SK-N-SH (cell line): Measurements from ENCODE around the gene SCFD1. TPM values are rescaled to one million over a fixed set of nuclear protein-coding genes. Genes with fewer than 3 reads are reported as not detected.

ENCODE experiments used
- CTCF ChIA-PET: fragments of 300-600, 350-600 bp; formaldehyde crosslinking; extraction: SDS; loops from one replicate; lab custom pipeline; 2021; lab: Yijun Ruan, JAX
- POLR2A ChIA-PET: fragments of 350-600 bp; sonication (Branson Sonifier 250); formaldehyde crosslinking; extraction: SDS; loops from one replicate; lab custom pipeline; 2020; ENCODE audit warnings: antibody characterized with exemption, inconsistent platforms; lab: Yijun Ruan, JAX
- DNase-seq: peaks from one replicate; pipeline ENCODE4 v3.0.0; 2012
- H2AFZ ChIP-seq: fragments of 200-600 bp; sonication (generic); 2 replicates; pipeline ENCODE4 v1.8.1; 2016; ENCODE audit warnings: antibody characterized with exemption, mild to moderate bottlenecking, low read depth
- H3F3A ChIP-seq: fragments of 200-600 bp; sonication (generic); replicated peaks from 2 replicates; pipeline ENCODE3; 2016; ENCODE audit warnings: antibody characterized with exemption, mild to moderate bottlenecking; ENCODE audit not compliant: insufficient read depth
- H3K27ac ChIP-seq, 2 experiments: fragments of 200-500 bp in 1 of 2; fragments of 200-600 bp in 1 of 2; sonication (Bioruptor generic) in 1 of 2; sonication (generic), shearing (Covaris generic) in 1 of 2; 2 replicates each; pipeline versions ENCODE4 v1.5.1 to v1.6.1; 2014 to 2016; ENCODE audit warnings: low read depth in 2 of 2, inconsistent platforms in 1 of 2, low read length in 1 of 2, mild to moderate bottlenecking in 1 of 2, mixed read lengths in 1 of 2
- H3K27me3 ChIP-seq: fragments of 200-600 bp; sonication (generic), shearing (Covaris generic); 2 replicates; pipeline ENCODE4 v1.6.1; 2016; ENCODE audit warnings: mixed run types; ENCODE audit not compliant: insufficient read depth
- H3K36me3 ChIP-seq, 2 experiments: fragments of 200-500 bp in 1 of 2; fragments of 200-600 bp in 1 of 2; sonication (Bioruptor generic) in 1 of 2; sonication (generic) in 1 of 2; replicated peaks in 1 of 2; 2 replicates each; pipeline versions ENCODE3 to v1.5.1; 2014 to 2016; ENCODE audit warnings: low read length in 1 of 2, mild to moderate bottlenecking in 1 of 2; ENCODE audit not compliant: insufficient read depth in 2 of 2, control insufficient read depth in 1 of 2
- H3K4me1 ChIP-seq, 2 experiments: fragments of 200-500 bp in 1 of 2; fragments of 200-600 bp in 1 of 2; sonication (Bioruptor generic) in 1 of 2; sonication (generic), shearing (Covaris generic) in 1 of 2; 2 replicates each; pipeline versions ENCODE4 v1.5.1 to v1.6.1; 2014 to 2016; ENCODE audit warnings: low read depth in 1 of 2, low read length in 1 of 2, mixed run types in 1 of 2; ENCODE audit not compliant: insufficient read depth in 2 of 2, control insufficient read depth in 1 of 2
- H3K4me2 ChIP-seq: fragments of 200-600 bp; sonication (generic), shearing (Covaris generic); 2 replicates; pipeline ENCODE4 v1.6.1; 2017; ENCODE audit warnings: mixed run types
- H3K4me3 ChIP-seq, 2 experiments: fragments of 200-500 bp in 1 of 2; fragments of 200-600 bp in 1 of 2; sonication (Bioruptor generic) in 1 of 2; sonication (generic), shearing (Covaris generic) in 1 of 2; 2 replicates each; pipeline versions ENCODE4 v1.5.1 to v1.8.1; 2014 to 2016; ENCODE audit warnings: low read depth in 2 of 2, inconsistent platforms in 1 of 2, low read length in 1 of 2, mild to moderate bottlenecking in 1 of 2, mixed read lengths in 1 of 2, moderate library complexity in 1 of 2
- H3K79me2 ChIP-seq: fragments of 200-600 bp; sonication (generic); 2 replicates; pipeline ENCODE4 v1.8.1; 2017; ENCODE audit warnings: mild to moderate bottlenecking; ENCODE audit not compliant: insufficient read depth
- H3K9ac ChIP-seq: fragments of 200-600 bp; sonication (generic); 2 replicates; pipeline ENCODE4 v1.6.1; 2017; ENCODE audit warnings: mixed run types
- H3K9me2 ChIP-seq: fragments of 200-600 bp; sonication (generic); 2 replicates; pipeline ENCODE4 v1.6.1; 2017; ENCODE audit warnings: mixed run types
- H3K9me3 ChIP-seq: fragments of 200-600 bp; sonication (generic); 2 replicates; pipeline ENCODE4 v1.6.1; 2017; ENCODE audit warnings: mixed run types, mild to moderate bottlenecking, moderate library complexity
- H4K20me1 ChIP-seq: fragments of 200-600 bp; sonication (generic); 2 replicates; pipeline ENCODE4 v1.6.1; 2017; ENCODE audit warnings: mild to moderate bottlenecking, mixed run types; ENCODE audit not compliant: insufficient read depth
- ELF1 ChIP-seq: IDR thresholded peaks from 2 replicates; pipeline ENCODE4 v1.4.0; 2012
- EP300 ChIP-seq, 2 experiments: IDR thresholded peaks; 2 replicates each; pipeline versions ENCODE4 v1.4.0 to v1.6.1; 2012; ENCODE audit warnings: borderline replicate concordance in 1 of 2, low read depth in 1 of 2, low read length in 1 of 2
- FOSL2 ChIP-seq: IDR thresholded peaks from 2 replicates; pipeline ENCODE4 v1.4.0; 2012; ENCODE audit warnings: low read depth, mild to moderate bottlenecking, moderate library complexity, borderline replicate concordance
- FOXJ3 ChIP-seq: sonication (generic); formaldehyde crosslinking; IDR thresholded peaks from 2 replicates; pipeline ENCODE4 v1.5.1; 2020; ENCODE audit warnings: mild to moderate bottlenecking, missing genetic modification reagents
- GATA2 ChIP-seq: sonication (generic); formaldehyde crosslinking; IDR thresholded peaks from 2 replicates; pipeline ENCODE4 v1.5.0; 2020; ENCODE audit warnings: mild to moderate bottlenecking, missing genetic modification reagents
- JUND ChIP-seq: IDR thresholded peaks from 2 replicates; pipeline ENCODE4 v1.4.0; 2012
- NRF1 ChIP-seq: IDR thresholded peaks from 2 replicates; pipeline ENCODE4 v1.6.1; 2012; ENCODE audit warnings: low read depth, mild to moderate bottlenecking, low read length
- POLR2AphosphoS5 ChIP-seq: IDR thresholded peaks from 2 replicates; pipeline ENCODE4 v1.6.1; 2012; ENCODE audit warnings: low read depth, low read length
- RAD21 ChIP-seq: IDR thresholded peaks from 2 replicates; pipeline ENCODE4 v1.6.1; 2012; ENCODE audit warnings: mild to moderate bottlenecking, low read length
- RCOR1 ChIP-seq: fragments of 150-350 bp; IDR thresholded peaks from 2 replicates; pipeline ENCODE4 v1.6.1; 2017; ENCODE audit warnings: antibody characterized with exemption, low read length
- SMC3 ChIP-seq: IDR thresholded peaks from 2 replicates; pipeline ENCODE4 v1.6.1; 2012; ENCODE audit warnings: low read depth, low read length, improper control_type of control experiment
- TEAD4 ChIP-seq: IDR thresholded peaks from 2 replicates; pipeline ENCODE4 v1.4.0; 2012; ENCODE audit warnings: mild to moderate bottlenecking, borderline replicate concordance; ENCODE audit not compliant: insufficient read depth
- YY1 ChIP-seq: IDR thresholded peaks from 2 replicates; pipeline ENCODE4 v1.4.0; 2012; ENCODE audit warnings: low read depth, mild to moderate bottlenecking
- WGBS: methylation state at CpG from one replicate; pipeline ENCODE4 v1.1.6; 2017; ENCODE audit warnings: low lambda C conversion rate; 5-methylcytosine and 5-hydroxymethylcytosine counted together
- polyA plus RNA-seq, 3 experiments: library from polyadenylated mRNA; depleted of rRNA; stranded (reverse); fragments of >200 nt; gene quantifications; 2 replicates each; pipeline ENCODE4 v1.2.3, GENCODE V29; 2012
- TF ChIP-seq, protein P1 (sequence below): IDR thresholded peaks from 2 replicates; pipeline ENCODE4 v1.4.0; 2012; ENCODE audit warnings: low read depth
- TF ChIP-seq, protein P2 (sequence below): fragments of 200-600 bp; sonication (generic); IDR thresholded peaks from 2 replicates; pipeline ENCODE4 v1.6.1; 2017; ENCODE audit warnings: antibody characterized with exemption, mild to moderate bottlenecking, moderate library complexity
- TF ChIP-seq, protein P3 (sequence below): IDR thresholded peaks from 2 replicates; pipeline ENCODE4 v1.4.0; 2012; ENCODE audit warnings: low read depth, borderline replicate concordance
- TF ChIP-seq, protein P4 (sequence below): IDR thresholded peaks from 2 replicates; pipeline ENCODE4 v1.4.0; 2012; ENCODE audit warnings: low read depth, borderline replicate concordance
- TF ChIP-seq, protein P5 (sequence below): IDR thresholded peaks from 2 replicates; pipeline ENCODE4; 2012

SCFD1 gene
- polyA plus RNA-seq, 1 of the 3 experiments (the other 2 are of a cell fraction), result 31.4 TPM

DNA sequence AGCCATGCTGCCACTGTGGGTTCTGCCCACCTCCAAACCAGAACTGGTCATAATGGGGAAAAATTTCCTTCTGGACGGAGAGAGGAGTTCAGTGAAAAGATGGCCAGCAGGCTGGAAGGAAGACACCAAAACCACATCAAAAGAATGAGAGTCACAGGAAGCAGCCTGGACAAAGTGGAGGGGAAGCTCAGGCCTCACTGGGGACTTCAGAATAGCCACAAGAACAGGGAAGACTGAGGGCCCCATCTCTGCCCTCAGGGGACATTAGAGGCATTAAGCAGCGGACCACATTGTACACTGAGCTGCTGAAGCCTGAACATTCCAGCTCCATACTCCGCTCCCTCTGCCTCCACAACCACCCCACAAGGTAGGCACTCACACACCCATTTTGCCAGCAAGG is 132.7 kb downstream of the SCFD1 start:
- WGBS, result 56% methylated on average over 3 of the region's 3 CpGs
- ChIA-PET POLR2A (no interaction called here), CTCF (interaction anchor here (1.0 kb wide), 1 partner anchor 98 kb away, joined by 3 read pairs; no protein-coding TSS in a partner anchor)
- Histone ChIP-seq H3K27ac (no peak overlapping the region), H3K4me3 (no peak overlapping the region), H2AFZ (no peak overlapping the region), H3K9me2 (no peaks in the 10 kb centered on the region), H3K36me3 (no peaks in the 10 kb centered on the region), H3K27me3 (no peaks in the 10 kb centered on the region; the same call in 1 of the 2 replicates), H3K4me1 (no peaks in the 10 kb centered on the region), H3K9ac (no peak overlapping the region), H3K4me2 (no peak overlapping the region), H3K79me2 (no peaks in the 10 kb centered on the region), H3K9me3 (no peaks in the 10 kb centered on the region), H4K20me1 (no peaks in the 10 kb centered on the region), H3F3A (no peaks in the 10 kb centered on the region)
- TF ChIP-seq, protein P1, sequence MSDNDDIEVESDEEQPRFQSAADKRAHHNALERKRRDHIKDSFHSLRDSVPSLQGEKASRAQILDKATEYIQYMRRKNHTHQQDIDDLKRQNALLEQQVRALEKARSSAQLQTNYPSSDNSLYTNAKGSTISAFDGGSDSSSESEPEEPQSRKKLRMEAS, result no peak
- TF ChIP-seq, protein P2, sequence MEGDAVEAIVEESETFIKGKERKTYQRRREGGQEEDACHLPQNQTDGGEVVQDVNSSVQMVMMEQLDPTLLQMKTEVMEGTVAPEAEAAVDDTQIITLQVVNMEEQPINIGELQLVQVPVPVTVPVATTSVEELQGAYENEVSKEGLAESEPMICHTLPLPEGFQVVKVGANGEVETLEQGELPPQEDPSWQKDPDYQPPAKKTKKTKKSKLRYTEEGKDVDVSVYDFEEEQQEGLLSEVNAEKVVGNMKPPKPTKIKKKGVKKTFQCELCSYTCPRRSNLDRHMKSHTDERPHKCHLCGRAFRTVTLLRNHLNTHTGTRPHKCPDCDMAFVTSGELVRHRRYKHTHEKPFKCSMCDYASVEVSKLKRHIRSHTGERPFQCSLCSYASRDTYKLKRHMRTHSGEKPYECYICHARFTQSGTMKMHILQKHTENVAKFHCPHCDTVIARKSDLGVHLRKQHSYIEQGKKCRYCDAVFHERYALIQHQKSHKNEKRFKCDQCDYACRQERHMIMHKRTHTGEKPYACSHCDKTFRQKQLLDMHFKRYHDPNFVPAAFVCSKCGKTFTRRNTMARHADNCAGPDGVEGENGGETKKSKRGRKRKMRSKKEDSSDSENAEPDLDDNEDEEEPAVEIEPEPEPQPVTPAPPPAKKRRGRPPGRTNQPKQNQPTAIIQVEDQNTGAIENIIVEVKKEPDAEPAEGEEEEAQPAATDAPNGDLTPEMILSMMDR, result no peak
- TF ChIP-seq, protein P3, sequence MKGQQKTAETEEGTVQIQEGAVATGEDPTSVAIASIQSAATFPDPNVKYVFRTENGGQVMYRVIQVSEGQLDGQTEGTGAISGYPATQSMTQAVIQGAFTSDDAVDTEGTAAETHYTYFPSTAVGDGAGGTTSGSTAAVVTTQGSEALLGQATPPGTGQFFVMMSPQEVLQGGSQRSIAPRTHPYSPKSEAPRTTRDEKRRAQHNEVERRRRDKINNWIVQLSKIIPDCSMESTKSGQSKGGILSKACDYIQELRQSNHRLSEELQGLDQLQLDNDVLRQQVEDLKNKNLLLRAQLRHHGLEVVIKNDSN, result no peak
- TF ChIP-seq, protein P4, sequence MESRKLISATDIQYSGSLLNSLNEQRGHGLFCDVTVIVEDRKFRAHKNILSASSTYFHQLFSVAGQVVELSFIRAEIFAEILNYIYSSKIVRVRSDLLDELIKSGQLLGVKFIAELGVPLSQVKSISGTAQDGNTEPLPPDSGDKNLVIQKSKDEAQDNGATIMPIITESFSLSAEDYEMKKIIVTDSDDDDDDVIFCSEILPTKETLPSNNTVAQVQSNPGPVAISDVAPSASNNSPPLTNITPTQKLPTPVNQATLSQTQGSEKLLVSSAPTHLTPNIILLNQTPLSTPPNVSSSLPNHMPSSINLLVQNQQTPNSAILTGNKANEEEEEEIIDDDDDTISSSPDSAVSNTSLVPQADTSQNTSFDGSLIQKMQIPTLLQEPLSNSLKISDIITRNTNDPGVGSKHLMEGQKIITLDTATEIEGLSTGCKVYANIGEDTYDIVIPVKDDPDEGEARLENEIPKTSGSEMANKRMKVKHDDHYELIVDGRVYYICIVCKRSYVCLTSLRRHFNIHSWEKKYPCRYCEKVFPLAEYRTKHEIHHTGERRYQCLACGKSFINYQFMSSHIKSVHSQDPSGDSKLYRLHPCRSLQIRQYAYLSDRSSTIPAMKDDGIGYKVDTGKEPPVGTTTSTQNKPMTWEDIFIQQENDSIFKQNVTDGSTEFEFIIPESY, result no peak
- TF ChIP-seq TEAD4, result no peak
- TF ChIP-seq FOXJ3 (CRISPR knock-in tag), result no peak
- TF ChIP-seq EP300 (IDR thresholded peaks at IDR 0.05; ENCODE audit: borderline replicate concordance in 1 of 2, low read depth in 1 of 2, low read length in 1 of 2), result no peak
- no peak for TF ChIP-seq GATA2
- TF ChIP-seq ELF1, result no peak
- no peak for TF ChIP-seq FOSL2
- TF ChIP-seq RAD21, result no peak
- TF ChIP-seq YY1, result no peak
- no peak for TF ChIP-seq SMC3
- TF ChIP-seq POLR2AphosphoS5, result no peak
- TF ChIP-seq, protein P5, sequence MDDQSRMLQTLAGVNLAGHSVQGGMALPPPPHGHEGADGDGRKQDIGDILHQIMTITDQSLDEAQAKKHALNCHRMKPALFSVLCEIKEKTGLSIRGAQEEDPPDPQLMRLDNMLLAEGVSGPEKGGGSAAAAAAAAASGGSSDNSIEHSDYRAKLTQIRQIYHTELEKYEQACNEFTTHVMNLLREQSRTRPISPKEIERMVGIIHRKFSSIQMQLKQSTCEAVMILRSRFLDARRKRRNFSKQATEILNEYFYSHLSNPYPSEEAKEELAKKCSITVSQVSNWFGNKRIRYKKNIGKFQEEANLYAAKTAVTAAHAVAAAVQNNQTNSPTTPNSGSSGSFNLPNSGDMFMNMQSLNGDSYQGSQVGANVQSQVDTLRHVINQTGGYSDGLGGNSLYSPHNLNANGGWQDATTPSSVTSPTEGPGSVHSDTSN, result no peak
- TF ChIP-seq JUND, result no peak
- no peak for TF ChIP-seq NRF1
- TF ChIP-seq RCOR1, result no peak
- no peak for DNase-seq
